NCI-H82 (cell line): Measurements from ENCODE around the gene IRF4.

ENCODE experiments used
- DNase-seq: peaks from one replicate; lab custom pipeline; 2025; lab: John Stamatoyannopoulos, UW

IRF4 gene

DNA sequence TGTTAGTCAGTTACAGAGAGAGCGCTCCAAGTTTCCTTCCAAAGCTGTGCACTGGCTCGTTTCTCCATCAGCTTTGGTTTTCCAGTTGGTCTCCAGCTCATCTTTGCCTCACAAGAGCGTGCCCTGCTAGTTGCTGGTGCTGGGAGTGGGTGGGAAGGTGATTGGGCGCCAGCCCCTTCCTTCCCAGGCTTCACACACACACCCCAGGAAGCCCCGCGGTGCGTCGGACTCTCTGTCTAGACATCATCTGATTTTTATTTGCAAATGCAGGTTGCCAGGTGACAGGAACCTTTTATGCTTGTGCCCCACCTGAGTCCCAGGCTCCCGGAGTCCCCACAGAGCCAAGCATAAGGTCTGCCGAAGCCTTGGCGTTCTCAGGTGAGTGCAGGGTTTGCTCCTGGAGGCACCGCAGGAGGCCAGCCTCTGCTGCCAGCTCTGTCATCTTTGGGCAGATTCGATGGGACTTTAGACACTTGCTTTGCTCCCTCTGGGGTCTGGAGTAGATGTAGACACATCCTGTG is 7.1 kb downstream of the IRF4 start:
- no peak for DNase-seq

DNA sequence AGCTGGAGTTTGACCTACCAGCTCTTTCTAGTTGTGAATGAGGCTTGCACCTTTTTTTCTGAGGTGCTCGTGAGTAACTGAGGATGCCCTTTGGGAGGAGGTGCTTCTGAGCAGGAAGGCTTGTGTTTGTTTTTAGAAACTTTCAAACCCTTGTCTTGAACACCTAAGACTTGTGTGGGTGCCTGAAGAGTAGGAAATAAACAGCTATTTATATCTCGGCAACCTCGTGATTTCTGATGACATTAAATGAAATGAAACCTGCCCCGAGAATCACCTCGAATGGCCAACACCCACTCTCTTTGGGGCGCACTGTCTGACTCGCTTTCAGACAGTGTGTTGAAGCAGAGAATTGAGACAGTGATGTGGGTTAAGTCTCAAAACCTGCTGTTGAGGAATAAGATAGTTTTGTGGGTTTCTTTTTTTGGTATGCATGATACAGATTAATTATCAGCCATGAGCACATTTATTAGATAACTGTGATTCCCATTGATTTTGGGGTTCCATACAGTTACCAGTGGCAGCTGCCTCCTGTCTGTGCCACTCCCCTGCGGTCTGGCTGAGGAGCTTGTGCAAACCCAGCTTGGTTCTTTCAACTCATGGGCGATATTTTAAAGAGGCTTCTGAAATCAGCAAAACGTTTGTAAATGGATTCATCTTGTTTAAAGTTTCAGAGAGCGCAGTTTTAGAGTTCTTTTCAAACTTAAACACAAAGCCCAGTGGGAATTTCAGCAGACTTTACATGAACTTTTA is 8.4 kb downstream of the IRF4 start:
- no peak for DNase-seq

DNA sequence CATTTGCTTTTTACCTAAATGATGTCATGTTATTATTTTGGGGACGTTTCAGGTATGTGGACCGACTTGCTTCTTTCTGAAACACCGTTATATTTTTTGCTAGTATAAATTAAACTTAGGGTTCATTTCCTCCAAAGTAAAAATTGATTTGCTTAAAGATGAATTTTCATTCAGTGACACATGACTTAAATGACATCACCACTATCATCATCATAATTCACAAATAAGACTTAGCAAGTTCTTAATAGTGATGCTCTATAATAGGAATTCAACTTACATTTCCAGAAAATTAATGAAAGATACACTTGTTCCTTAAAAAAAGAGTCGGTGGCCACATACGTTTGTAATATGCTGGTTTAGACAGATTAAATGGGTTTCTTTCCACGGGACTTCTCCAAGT is 9.3 kb downstream of the IRF4 start:
- no peak for DNase-seq

DNA sequence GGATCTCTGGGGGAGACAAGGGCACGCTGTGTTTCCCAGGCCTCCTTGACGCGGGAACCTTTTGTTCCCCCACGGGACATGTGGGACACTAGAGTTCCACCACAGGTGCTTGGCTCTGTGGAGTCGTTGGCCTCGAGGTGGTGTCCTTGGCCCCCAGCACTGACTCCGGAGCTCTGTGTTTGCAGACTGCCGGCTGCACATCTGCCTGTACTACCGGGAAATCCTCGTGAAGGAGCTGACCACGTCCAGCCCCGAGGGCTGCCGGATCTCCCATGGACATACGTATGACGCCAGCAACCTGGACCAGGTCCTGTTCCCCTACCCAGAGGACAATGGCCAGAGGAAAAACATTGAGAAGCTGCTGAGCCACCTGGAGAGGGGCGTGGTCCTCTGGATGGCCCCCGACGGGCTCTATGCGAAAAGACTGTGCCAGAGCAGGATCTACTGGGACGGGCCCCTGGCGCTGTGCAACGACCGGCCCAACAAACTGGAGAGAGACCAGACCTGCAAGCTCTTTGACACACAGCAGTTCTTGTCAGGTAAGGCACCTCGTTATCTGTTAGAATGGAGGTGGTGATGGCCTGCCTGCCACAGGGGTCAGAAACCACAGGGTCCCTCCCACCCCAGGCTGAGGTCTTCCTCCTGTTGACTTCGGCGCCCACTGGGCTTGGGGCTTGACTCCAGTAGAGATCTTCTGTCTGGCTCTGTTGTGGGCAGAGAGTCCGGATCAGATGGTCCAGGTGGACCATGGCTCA is 9.9 kb downstream of the IRF4 start:
- DNase-seq: no peak

DNA sequence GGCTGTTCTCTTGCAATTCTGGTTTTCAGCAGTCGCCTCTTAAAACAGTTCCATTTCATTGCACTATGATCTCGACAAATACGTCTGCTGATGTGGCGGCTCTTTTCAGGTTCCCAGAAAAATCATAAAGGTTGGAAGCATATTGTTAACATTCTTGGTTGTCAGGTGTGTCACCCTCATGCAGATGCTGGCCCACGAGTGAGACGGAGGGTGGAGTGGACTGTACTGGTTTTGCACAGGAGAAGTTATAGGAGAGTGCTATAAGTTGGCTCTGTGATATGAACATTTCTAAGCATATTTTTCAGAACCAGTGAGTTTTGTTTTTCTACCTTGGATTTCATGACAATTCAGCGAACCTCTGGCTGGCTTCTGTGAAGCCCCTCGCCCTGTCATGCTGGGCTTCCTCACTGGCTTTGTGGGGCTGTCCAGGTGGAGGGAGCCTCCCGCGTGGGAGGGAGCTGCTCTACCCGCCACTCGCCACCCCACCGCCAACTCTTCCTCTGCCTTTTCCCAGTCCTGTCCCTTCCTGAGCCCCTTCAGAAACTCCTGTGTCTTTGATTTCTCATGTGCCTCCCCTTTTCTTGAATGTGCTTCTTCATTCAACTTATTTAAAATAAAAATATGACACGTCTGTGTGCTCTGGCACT is 10.6 kb downstream of the IRF4 start:
- no peak for DNase-seq

DNA sequence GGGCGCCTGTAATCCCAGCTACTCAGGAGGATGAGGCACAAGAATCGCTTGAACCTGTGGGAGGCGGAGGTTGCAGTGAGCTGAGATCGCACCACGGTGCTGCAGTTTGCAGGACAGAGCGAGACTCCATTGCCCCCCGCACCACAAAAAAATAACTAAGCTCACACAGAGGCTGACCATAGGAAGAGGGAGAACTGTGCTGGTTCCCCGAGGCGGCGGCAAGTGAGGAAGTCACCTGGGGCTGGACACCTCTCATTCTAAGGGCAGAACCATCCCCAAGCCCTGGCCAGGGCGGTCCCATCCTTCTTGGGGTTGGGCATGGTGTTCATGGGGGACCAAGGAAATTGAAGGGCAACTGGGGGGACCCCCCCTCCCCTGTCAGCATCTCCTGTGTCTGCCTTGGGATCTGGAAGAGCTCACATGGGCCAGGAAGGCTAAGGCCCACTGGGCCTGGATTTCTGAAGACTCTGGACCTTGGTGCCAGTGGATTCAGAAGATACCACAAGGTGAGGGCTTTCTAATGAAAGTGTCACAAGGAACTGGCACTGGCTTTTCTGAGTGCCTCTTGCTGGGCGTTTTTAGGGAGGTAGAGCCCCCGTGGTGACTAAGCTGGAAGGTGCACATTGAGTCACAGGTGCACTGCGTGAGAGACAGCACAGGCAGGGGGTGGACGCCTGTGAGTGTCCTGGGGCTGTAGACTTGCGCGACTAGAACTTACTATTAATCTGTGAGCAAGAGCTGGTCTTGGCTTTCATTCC is 11.5 kb downstream of the IRF4 start:
- no peak for DNase-seq

DNA sequence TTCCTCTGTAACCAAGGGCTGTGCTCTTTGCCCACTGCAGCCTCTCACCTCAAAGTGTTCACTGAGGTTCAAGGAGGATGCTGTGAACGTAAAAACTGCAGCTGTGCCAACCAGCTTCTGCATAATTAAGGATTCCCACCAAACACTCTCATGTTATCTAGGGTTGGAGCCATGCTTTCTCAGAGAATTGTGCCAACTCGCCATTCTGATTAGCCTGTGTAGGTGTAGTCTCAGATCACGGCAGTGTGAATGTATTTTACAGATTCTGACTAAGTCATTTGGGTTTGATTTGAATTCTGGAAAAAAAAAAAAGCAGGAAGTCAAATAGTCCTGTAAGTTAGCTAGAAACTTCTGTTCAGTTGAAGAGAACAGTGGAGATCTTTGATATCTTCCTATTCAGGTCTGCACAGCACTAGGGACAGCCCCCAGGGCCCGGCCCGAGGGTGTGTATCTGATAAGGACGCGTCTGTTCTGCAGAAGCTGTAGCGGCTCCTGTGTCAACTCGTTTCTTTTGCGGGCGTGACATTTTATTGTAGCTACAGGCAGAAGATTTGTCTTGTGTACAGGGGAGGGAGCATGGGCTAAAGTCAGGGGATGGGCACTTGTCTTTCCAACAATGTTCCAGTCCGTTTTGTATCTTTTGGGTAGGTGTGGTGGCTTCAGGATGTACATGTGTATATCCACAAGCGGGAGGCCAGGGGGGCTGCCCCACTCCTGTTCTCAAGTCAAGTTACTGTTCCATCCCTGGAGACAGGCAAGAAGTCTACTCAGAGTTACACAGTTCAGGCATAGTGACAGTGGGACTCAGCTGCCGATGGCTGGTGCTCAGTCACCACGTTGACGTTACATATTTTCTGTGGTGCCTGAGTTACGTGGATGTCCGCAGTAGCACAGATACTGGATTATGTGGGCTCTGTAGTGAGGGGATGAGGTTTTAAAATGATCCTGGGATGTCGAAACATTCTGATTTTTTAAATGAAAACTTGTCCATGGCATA is 12.4 kb downstream of the IRF4 start:
- no peak for DNase-seq

DNA sequence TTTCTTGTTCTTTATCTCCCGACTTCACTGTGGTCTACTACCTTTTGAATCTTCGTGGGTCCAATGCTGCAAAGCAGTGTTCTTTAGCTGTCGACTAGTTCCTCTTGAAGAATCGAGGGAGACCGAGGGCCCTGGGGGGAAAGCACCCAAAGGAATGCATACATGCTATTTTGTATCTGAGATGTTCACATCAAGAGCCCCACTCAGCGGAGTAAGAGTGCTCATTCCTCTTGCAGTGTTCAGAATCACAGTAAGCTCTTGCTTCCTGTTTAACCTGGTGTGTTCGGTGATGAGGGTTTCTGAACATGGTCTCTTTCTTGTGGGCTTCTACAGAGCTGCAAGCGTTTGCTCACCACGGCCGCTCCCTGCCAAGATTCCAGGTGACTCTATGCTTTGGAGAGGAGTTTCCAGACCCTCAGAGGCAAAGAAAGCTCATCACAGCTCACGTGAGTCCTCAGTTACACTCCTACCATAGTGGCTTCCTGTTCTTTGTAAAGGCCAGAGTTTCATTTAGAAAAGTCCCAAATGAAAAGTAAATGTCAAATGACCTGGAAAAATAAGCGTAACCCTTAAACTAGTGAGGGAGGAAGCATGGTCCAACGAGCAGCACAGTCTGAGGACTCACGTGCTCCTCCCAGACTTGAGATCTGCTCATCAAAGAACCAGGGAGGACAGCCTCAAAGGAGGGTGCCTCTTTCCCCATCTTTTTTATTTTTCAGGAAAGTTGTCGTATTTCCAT is 13.3 kb downstream of the IRF4 start:
- DNase-seq: no peak

DNA sequence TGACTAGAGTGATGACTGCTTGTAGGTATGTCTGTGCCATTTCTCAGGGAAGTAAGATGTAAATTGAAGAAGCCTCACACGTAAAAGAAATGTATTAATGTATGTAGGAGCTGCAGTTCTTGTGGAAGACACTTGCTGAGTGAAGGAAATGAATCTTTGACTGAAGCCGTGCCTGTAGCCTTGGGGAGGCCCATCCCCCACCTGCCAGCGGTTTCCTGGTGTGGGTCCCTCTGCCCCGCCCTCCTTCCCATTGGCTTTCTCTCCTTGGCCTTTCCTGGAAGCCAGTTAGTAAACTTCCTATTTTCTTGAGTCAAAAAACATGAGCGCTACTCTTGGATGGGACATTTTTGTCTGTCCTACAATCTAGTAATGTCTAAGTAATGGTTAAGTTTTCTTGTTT is 16.6 kb downstream of the IRF4 start:
- DNase-seq: no peak

DNA sequence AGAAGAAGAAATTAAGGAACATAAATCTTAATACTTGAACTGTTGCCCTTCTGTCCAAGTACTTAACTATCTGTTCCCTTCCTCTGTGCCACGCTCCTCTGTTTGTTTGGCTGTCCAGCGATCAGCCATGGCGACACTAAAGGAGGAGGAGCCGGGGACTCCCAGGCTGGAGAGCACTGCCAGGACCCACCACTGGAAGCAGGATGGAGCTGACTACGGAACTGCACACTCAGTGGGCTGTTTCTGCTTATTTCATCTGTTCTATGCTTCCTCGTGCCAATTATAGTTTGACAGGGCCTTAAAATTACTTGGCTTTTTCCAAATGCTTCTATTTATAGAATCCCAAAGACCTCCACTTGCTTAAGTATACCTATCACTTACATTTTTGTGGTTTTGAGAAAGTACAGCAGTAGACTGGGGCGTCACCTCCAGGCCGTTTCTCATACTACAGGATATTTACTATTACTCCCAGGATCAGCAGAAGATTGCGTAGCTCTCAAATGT is 17.1 kb downstream of the IRF4 start:
- DNase-seq: peak; percentile 65

DNA sequence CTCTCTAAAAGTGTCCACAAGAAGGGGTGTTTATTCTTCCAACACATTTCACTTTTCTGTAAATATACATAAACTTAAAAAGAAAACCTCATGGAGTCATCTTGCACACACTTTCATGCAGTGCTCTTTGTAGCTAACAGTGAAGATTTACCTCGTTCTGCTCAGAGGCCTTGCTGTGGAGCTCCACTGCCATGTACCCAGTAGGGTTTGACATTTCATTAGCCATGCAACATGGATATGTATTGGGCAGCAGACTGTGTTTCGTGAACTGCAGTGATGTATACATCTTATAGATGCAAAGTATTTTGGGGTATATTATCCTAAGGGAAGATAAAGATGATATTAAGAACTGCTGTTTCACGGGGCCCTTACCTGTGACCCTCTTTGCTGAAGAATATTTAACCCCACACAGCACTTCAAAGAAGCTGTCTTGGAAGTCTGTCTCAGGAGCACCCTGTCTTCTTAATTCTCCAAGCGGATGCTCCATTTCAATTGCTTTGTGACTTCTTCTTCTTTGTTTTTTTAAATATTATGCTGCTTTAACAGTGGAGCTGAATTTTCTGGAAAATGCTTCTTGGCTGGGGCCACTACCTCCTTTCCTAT is 17.9 kb downstream of the IRF4 start:
- DNase-seq: no peak

DNA sequence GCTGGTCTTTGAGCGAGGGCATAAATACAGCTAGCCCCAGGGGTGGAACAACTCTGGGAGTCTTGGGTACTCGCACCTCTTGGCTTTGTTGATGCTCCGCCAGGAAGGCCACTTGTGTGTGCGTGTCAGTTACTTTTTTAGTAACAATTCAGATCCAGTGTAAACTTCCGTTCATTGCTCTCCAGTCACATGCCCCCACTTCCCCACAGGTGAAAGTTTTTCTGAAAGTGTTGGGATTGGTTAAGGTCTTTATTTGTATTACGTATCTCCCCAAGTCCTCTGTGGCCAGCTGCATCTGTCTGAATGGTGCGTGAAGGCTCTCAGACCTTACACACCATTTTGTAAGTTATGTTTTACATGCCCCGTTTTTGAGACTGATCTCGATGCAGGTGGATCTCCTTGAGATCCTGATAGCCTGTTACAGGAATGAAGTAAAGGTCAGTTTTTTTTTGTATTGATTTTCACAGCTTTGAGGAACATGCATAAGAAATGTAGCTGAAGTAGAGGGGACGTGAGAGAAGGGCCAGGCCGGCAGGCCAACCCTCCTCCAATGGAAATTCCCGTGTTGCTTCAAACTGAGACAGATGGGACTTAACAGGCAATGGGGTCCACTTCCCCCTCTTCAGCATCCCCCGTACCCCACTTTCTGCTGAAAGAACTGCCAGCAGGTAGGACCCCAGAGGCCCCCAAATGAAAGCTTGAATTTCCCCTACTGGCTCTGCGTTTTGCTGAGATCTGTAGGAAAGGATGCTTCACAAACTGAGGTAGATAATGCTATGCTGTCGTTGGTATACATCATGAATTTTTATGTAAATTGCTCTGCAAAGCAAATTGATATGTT is 19.2 kb downstream of the IRF4 start:
- no peak for DNase-seq

DNA sequence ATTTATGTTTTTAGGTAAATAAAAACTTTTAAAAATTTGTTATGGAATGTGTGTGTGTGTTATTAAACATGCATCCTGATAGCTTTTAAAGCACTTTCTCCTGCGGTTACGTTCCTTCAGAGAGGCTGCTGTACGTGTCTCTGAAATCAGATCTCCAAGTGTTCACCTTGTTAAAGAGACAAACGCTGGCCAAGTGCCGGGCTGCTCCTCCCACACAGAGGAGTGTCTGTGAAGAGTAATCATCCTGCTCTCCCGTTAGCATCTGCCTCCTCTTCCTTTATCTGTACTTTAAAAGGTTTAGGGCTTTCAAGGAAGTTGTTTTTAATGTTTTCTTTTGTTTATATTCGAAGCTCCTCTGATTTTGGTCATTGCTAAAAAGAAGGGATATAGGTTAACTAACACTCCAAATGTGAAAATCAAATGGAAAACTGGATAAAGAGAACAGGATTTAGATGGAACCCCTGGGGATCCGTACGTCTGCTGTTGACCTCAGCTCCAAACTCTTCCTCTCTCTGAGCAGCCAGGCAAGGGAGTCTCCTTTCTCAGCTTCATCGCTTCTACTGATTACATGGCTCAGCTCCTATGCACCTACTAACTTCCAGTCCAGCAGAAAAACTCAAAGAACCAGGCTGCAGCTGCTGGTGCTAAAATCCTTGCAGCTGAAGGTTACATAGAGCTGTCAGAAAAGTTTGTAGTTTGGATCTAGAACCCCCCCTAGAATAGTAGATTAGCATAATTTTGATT is 20.0 kb downstream of the IRF4 start:
- DNase-seq: no peak

DNA sequence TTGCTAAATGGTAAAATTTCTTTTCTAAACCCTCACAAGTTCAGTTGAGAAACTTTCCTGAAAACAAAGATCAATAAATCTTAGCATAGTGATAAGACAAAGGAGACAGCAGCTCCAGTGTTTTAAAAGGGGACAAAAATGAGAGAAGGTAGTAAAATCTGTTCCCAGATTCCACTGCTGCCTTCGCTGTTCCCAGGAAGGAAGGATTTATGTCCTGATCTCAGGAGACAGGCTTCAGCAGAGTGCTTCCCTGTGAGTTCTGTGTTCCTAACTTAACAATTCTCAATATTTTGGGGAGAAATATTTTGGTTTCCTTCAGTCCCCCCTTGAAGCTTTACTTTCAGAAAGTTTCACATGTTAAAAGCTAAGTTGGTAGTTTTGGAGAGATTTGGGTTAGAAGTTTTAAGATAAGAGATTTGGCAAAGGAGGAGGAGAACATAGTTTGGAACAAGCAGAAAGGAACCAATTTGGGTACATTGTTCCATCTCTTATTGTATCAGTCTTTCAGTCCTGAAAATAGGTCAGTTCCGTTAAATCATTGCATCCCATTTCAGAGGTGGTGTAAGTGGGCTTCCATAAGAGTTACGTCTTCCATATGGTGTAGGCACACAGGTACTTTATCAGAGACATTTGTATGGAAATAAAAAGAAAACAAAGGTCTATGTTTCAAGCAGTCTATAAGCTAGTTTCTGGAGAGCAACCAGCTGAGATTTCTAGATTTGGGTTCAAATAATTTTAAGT is 20.8 kb downstream of the IRF4 start:
- no peak for DNase-seq

DNA sequence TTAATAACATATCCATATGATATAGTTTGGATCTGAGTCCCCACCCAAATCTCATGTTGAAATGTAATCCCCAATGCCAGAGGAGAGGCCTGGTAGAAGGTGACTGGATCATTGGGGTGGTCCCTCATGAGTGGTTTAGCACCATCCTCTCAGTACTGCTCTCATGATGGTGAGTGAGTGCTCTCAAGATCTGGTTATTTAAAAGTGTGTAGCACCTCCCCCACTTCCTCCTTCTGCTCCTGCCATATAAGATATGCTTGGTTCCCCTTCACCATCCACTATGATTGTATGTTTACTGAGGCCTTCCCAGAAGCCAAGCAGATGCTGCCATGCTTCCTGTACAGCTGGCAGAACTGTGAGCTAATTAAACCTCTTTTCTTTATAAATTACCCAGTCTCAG is 22.9 kb downstream of the IRF4 start:
- DNase-seq: no peak

DNA sequence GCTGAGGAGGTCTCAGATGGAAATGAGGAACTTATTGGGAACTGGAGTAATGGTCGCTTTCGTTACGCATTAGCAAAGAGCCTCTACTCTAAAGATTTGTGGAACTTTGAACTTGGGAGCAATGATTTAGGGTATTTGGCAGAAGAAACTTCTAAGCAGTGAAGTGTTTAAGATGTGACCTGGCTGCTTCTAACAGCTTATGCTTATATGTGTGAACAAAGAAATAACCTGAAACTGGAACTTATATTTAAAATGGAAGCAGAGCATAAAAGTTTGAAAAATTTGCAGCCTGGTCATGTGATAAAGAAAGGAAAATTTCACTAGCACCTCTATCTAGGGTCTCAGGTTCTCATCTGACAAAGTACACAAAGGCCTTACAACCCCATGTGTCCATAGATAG is 23.5 kb downstream of the IRF4 start:
- no peak for DNase-seq

DNA sequence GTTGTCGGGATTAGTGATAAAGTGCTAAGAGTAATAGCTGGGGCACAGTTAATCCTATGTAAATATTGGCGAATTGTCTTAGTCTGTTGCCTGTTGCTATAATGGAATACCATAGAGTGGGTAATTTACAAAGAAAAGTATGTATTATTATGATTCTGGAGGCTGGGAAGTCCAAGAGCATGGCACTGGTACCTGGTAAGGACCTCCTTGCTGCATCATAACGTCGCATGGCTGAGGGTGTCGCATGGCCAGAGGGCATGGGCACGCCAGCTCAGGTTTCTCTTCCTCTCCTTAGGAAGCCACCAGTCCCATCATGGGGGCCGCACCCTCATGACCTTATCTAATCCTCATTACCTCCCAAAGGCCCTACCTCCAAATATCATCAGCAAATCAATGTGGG is 29.7 kb downstream of the IRF4 start:
- peak; percentile 64 for DNase-seq
